ENCODE measurements around the gene SYT2.

DNA sequence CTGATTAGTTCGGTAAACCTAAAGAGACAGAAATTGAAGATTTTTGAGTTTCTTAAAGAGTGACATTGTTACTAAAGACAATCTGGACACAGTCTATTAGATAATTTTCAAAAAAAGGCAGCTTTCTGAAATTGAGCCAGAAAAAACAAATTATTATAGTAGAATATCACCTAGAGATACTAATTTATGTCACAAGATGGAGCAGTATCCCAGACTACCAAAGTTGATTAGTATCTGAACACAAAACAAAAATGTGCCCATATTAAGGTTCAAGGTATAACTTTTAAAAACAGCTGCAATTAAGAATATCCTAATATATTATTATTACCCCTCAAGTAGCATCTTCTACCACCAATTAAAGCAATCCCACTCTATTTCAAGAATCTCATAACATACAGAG is 40.5 kb upstream of the SYT2 start:
- TF ChIP-seq, protein P1, sequence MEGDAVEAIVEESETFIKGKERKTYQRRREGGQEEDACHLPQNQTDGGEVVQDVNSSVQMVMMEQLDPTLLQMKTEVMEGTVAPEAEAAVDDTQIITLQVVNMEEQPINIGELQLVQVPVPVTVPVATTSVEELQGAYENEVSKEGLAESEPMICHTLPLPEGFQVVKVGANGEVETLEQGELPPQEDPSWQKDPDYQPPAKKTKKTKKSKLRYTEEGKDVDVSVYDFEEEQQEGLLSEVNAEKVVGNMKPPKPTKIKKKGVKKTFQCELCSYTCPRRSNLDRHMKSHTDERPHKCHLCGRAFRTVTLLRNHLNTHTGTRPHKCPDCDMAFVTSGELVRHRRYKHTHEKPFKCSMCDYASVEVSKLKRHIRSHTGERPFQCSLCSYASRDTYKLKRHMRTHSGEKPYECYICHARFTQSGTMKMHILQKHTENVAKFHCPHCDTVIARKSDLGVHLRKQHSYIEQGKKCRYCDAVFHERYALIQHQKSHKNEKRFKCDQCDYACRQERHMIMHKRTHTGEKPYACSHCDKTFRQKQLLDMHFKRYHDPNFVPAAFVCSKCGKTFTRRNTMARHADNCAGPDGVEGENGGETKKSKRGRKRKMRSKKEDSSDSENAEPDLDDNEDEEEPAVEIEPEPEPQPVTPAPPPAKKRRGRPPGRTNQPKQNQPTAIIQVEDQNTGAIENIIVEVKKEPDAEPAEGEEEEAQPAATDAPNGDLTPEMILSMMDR (conservative IDR thresholded peaks at IDR 0.05; ENCODE audit: low read depth, low read length): 0 out of 2 replicates have a peak, but pooled peaks have one; percentile 16
- no peak for TF ChIP-seq EZH2 (IDR thresholded peaks at IDR 0.05; ENCODE audit: borderline replicate concordance, low read depth, low read length, poor library complexity, severe bottlenecking)

All from A673 (cell line).